Raji (cell line): ENCODE results near the gene CNN3.

Source experiments
- POLR2A ChIP-seq: IDR thresholded peaks from 2 replicates; pipeline ENCODE4 v1.6.1; 2011; ENCODE audit warnings: low read depth, low read length, control low read depth; ENCODE audit not compliant: insufficient read depth

CNN3 gene

GRCh38 chr1:94954263-94955220, 27.6 kb upstream of the CNN3 start:
- TF ChIP-seq POLR2A: no peak

- no peak for TF ChIP-seq POLR2A
Observed at GRCh38 chr1:94953746-94954145, 26.8 kb upstream of the CNN3 start.

- TF ChIP-seq POLR2A: no peak
Observed at GRCh38 chr1:94953107-94953506, 26.2 kb upstream of the CNN3 start.

- TF ChIP-seq POLR2A: no peak
Observed at GRCh38 chr1:94952539-94952938, 25.6 kb upstream of the CNN3 start.

GRCh38 chr1:94951509-94952208, 24.7 kb upstream of the CNN3 start:
- TF ChIP-seq POLR2A: no peak

GRCh38 chr1:94951046-94951445, 24.1 kb upstream of the CNN3 start:
- no peak for TF ChIP-seq POLR2A

- no peak for TF ChIP-seq POLR2A
Observed at GRCh38 chr1:94949681-94950661, 23.1 kb upstream of the CNN3 start.

- TF ChIP-seq POLR2A: no peak
Observed at GRCh38 chr1:94947437-94947836, 20.5 kb upstream of the CNN3 start.

GRCh38 chr1:94946886-94947285, 20.0 kb upstream of the CNN3 start:
- TF ChIP-seq POLR2A: no peak

- TF ChIP-seq POLR2A: no peak
Observed at GRCh38 chr1:94942171-94943128, 15.5 kb upstream of the CNN3 start.

- TF ChIP-seq POLR2A: no peak
Observed at GRCh38 chr1:94940738-94941137, 13.8 kb upstream of the CNN3 start.

GRCh38 chr1:94937820-94938219, 10.9 kb upstream of the CNN3 start:
- TF ChIP-seq POLR2A: no peak

GRCh38 chr1:94936861-94937620, 10.1 kb upstream of the CNN3 start:
- TF ChIP-seq POLR2A: no peak

- no peak for TF ChIP-seq POLR2A
Observed at GRCh38 chr1:94935476-94935875, 8.6 kb upstream of the CNN3 start.

GRCh38 chr1:94935034-94935433, 8.1 kb upstream of the CNN3 start:
- TF ChIP-seq POLR2A: no peak
